HG03196 (cell line): ENCODE results near the gene IRX1.

Source experiments
- ATAC-seq: cut with Tn5 transposase; IDR thresholded peaks from one replicate; pipeline ENCODE4 v1.9.1; 2021; ENCODE audit not compliant: unreplicated experiment

The IRX1 gene

GRCh38 chr5:3595006-3595961 is at the start of gene IRX1:
IRX1 (plus strand) TSS chr5:3595832; CDS start chr5:3596106, 274 bp downstream.
- no peak for ATAC-seq

GRCh38 chr5:3546028-3546427 is 49.6 kb upstream of the IRX1 start:
- no peak for ATAC-seq

GRCh38 chr5:3564116-3564515 is 31.5 kb upstream of the IRX1 start:
- no peak for ATAC-seq

GRCh38 chr5:3564827-3565518 is 30.7 kb upstream of the IRX1 start:
- ATAC-seq: no peak

GRCh38 chr5:3584724-3585531 is 10.7 kb upstream of the IRX1 start:
- ATAC-seq: no peak

GRCh38 chr5:3590161-3590966 is 5.3 kb upstream of the IRX1 start:
- no peak for ATAC-seq

- no peak for ATAC-seq
Observed at GRCh38 chr5:3590967-3591900, 4.4 kb upstream of the IRX1 start.

GRCh38 chr5:3592298-3592697 is 3.3 kb upstream of the IRX1 start:
- ATAC-seq: no peak

GRCh38 chr5:3593771-3594509 is 1.7 kb upstream of the IRX1 start:
- no peak for ATAC-seq

GRCh38 chr5:3594510-3595005 is 1.1 kb upstream of the IRX1 start:
- no peak for ATAC-seq

- no peak for ATAC-seq
Observed at GRCh38 chr5:3596261-3596825, 711 bp downstream of the IRX1 start.

GRCh38 chr5:3596857-3597166 is 1.2 kb downstream of the IRX1 start:
- ATAC-seq: no peak

GRCh38 chr5:3597167-3598007 is 1.8 kb downstream of the IRX1 start:
- ATAC-seq: no peak

- no peak for ATAC-seq
Observed at GRCh38 chr5:3598207-3598606, 2.6 kb downstream of the IRX1 start.

- no peak for ATAC-seq
Observed at GRCh38 chr5:3598769-3599211, 3.2 kb downstream of the IRX1 start.

- no peak for ATAC-seq
Observed at GRCh38 chr5:3599226-3600105, 3.8 kb downstream of the IRX1 start.
